ENCODE measurements around the gene FBRSL1. TPM values are rescaled to one million over a fixed set of nuclear protein-coding genes. Genes with fewer than 3 reads are reported as not detected.
"Not testable (repeated sequence)": the region's sequence is repeated elsewhere in the genome, so short reads cannot be mapped to it uniquely, and the experiment has no call there.

Gene FBRSL1
- total RNA-seq, 1 experiment from 2014 or later, result 124 TPM

DNA sequence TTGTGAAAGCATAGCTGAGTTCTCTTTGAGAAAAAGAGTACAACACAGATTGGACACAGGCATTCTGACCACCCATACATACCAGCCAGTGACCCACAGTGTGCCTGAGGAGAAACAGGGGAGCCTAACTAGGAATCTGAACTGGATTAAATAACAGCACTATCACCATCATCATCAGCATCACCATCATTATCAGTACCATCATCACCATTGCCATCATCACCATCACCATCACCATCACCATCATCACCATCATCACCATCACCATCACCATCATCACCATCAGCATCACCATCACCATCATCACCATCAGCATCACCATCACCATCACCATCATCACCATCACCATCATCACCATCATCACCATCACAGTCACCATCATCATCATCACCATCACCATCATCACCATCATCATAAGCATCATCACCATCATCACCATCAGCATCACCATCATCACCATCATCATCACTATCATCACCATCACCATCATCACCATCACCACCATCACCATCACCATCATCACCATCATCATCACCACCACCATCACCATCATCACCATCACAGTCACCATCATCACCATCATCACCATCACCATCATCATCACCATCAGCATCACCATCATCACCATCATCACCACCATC is 26.5 kb upstream of the FBRSL1 start:
- RAD21 ChIA-PET (ENCODE audit: low non-redundant PET in 1 of 2, low total read pairs in 2 of 2, uncharacterized antibody in 2 of 2, unreplicated experiment in 2 of 2); H2AFZ ChIP-seq (ENCODE audit: low read depth, low read length, poor library complexity, severe bottlenecking); H3K4me3 ChIP-seq (replicated peaks in 1 of 2; ENCODE audit: low read depth in 1 of 2, low read length in 2 of 2); CTCF ChIA-PET; H3K79me2 ChIP-seq (ENCODE audit: insufficient read depth, low read length); POLR2A ChIA-PET; ATAC-seq; H3K4me2 ChIP-seq (ENCODE audit: low read length); H3K4me1 ChIP-seq (ENCODE audit: control insufficient read depth in 1 of 2, insufficient read depth in 2 of 2, low read length in 2 of 2); H3K27ac ChIP-seq (ENCODE audit: low read depth, low read length); intact Hi-C loops (cut with micrococcal nuclease); H3K9ac ChIP-seq (ENCODE audit: low read length); H3K36me3 ChIP-seq (ENCODE audit: control insufficient read depth in 1 of 2, insufficient read depth in 2 of 2, low read length in 2 of 2); H3K9me3 ChIP-seq (ENCODE audit: control insufficient read depth in 1 of 2, insufficient read depth in 1 of 2, low read depth in 1 of 2, low read length in 2 of 2); BruUV-seq (replicated peaks); H3K9me2 ChIP-seq (ENCODE audit: insufficient read depth); DNase-seq (ENCODE audit: low read depth, low spot score); H4K20me1 ChIP-seq (ENCODE audit: insufficient read depth); H3K27me3 ChIP-seq (ENCODE audit: insufficient read depth, low read length): not testable (repeated sequence)

DNA sequence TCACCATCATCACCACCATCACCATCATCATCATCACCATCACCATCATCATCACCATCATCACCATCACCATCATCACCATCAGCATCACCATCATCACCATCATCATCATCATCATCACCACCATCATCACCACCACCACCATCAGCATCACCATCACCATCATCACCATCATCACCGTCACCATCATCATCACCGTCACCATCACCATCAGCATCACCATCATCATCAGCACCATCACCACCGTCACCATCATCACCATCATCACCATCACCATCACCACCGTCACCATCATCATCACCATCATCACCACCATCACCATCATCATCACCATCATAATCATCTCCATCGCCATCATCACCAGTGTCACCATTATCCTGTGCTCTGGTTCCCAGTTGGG is 25.6 kb upstream of the FBRSL1 start:
- CTCF ChIA-PET; RAD21 ChIA-PET (ENCODE audit: low non-redundant PET in 1 of 2, low total read pairs in 2 of 2, uncharacterized antibody in 2 of 2, unreplicated experiment in 2 of 2); H3K27ac ChIP-seq (ENCODE audit: low read depth, low read length); H3K79me2 ChIP-seq (ENCODE audit: insufficient read depth, low read length); H3K9me2 ChIP-seq (ENCODE audit: insufficient read depth); intact Hi-C loops (cut with micrococcal nuclease); H4K20me1 ChIP-seq (ENCODE audit: insufficient read depth); H3K4me1 ChIP-seq (ENCODE audit: control insufficient read depth in 1 of 2, insufficient read depth in 2 of 2, low read length in 2 of 2); H3K4me2 ChIP-seq (ENCODE audit: low read length); POLR2A ChIA-PET; H3K9me3 ChIP-seq (ENCODE audit: control insufficient read depth in 1 of 2, insufficient read depth in 1 of 2, low read depth in 1 of 2, low read length in 2 of 2); H3K4me3 ChIP-seq (replicated peaks in 1 of 2; ENCODE audit: low read depth in 1 of 2, low read length in 2 of 2); H3K9ac ChIP-seq (ENCODE audit: low read length); DNase-seq (ENCODE audit: low read depth, low spot score); H3K36me3 ChIP-seq (ENCODE audit: control insufficient read depth in 1 of 2, insufficient read depth in 2 of 2, low read length in 2 of 2); H2AFZ ChIP-seq (ENCODE audit: low read depth, low read length, poor library complexity, severe bottlenecking); BruUV-seq (replicated peaks); H3K27me3 ChIP-seq (ENCODE audit: insufficient read depth, low read length); ATAC-seq: not testable (repeated sequence)

DNA sequence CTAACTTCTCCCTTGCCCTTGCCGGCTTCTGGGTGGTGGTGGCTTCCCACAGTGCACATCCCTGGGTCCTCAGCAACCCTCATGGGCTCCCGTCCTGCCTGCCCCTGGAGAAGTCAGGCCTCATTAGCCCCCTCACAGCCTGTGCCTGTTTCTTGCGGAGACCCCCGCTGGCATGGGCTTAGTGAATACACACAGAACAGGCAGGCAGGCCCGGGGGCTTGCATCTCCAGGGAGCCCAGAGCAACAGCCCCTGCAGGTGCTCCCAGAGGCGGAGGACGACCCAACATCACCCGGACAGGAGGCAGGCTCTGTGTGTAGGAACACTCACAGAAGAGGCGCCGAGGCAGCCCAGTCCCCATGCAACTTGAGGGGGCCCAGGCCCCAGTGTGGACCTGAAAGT is 25.1 kb upstream of the FBRSL1 start:
- TF ChIP-seq ELF1 (IDR thresholded peaks at IDR 0.05; ENCODE audit: borderline replicate concordance, low read depth), result no peak
- no peak for TF ChIP-seq CBX3 (IDR thresholded peaks at IDR 0.05; ENCODE audit: low read depth)
- no peak overlapping the region for H3K4me2 ChIP-seq (ENCODE audit: low read length)
- no peaks in the 10 kb centered on the region for H3K79me2 ChIP-seq (ENCODE audit: insufficient read depth, low read length)
- RAD21 ChIA-PET (ENCODE audit: low non-redundant PET in 1 of 2, low total read pairs in 2 of 2, uncharacterized antibody in 2 of 2, unreplicated experiment in 2 of 2), result no interaction called here
- H3K4me1 ChIP-seq (ENCODE audit: control insufficient read depth in 1 of 2, insufficient read depth in 2 of 2, low read length in 2 of 2), result no peaks in the 10 kb centered on the region
- H3K36me3 ChIP-seq (ENCODE audit: control insufficient read depth in 1 of 2, insufficient read depth in 2 of 2, low read length in 2 of 2), result no peaks in the 10 kb centered on the region
- no peak for ATAC-seq
- intact Hi-C loops (cut with micrococcal nuclease), result no loop called here
- no peak for DNase-seq (ENCODE audit: low read depth, low spot score)
- H3K27ac ChIP-seq (ENCODE audit: low read depth, low read length), result no peak overlapping the region
- H3K9ac ChIP-seq (ENCODE audit: low read length), result no peak overlapping the region
- no peaks in the 10 kb centered on the region; the same call in 1 of the 2 replicates for H3K27me3 ChIP-seq (ENCODE audit: insufficient read depth, low read length)
- CTCF ChIA-PET, result no interaction called here
- H2AFZ ChIP-seq (ENCODE audit: low read depth, low read length, poor library complexity, severe bottlenecking), result no peak overlapping the region
- POLR2A ChIA-PET, result no interaction called here
- BruUV-seq (replicated peaks), result no TSS peak
- H3K4me3 ChIP-seq (replicated peaks in 1 of 2; ENCODE audit: low read depth in 1 of 2, low read length in 2 of 2), result no peak overlapping the region
- H3K9me2 ChIP-seq (ENCODE audit: insufficient read depth), result no peaks in the 10 kb centered on the region
- H4K20me1 ChIP-seq (ENCODE audit: insufficient read depth), result no peaks in the 10 kb centered on the region
- H3K9me3 ChIP-seq (ENCODE audit: control insufficient read depth in 1 of 2, insufficient read depth in 1 of 2, low read depth in 1 of 2, low read length in 2 of 2), result no peaks in the 10 kb centered on the region
